Measurements from ENCODE around the gene SARM1. TPM values are rescaled to one million over a fixed set of nuclear protein-coding genes. Genes with fewer than 3 reads are reported as not detected.

SARM1 gene
- total RNA-seq, 6 experiments from 2014 or later = 2.8 to 5.1 (median 3.9) TPM

GRCh38 chr17:28416703-28417311 lies 45.3 kb downstream of the SARM1 start:
- Histone ChIP-seq H3K36me3 (no peaks in the 10 kb centered on the region), H3K9me3 (no peaks in the 10 kb centered on the region), H3K4me1 (peaks cover 0 to 10% (median 0%) of the 10 kb centered on the region in 4 donors), H3K27me3 (no peaks in the 10 kb centered on the region), H3K27ac (no peak overlapping the region), H3K4me3 (no peak overlapping the region)
- intact Hi-C loops (cut with DNase I) = no loop called here
- 10% methylated on average over 8 of the region's 13 CpGs for WGBS (ENCODE audit: insufficient coverage, low coverage, low lambda C conversion rate, missing lambda C conversion rate)
- peak; percentile 62 to 77 (median 66) for DNase-seq
- ATAC-seq = peak; percentile 99 to 100 (median 99)
- TF ChIP-seq POLR2A (IDR thresholded peaks at IDR 0.05) = no peak
- TF ChIP-seq CTCF (IDR thresholded peaks at IDR 0.05) = peak; percentile 62 to 97 (median 82)

- no peak for TF ChIP-seq CTCF (IDR thresholded peaks at IDR 0.05)
- TF ChIP-seq POLR2A (IDR thresholded peaks at IDR 0.05) = no peak
- intact Hi-C loops (cut with DNase I) = no loop called here
- no peaks in the 10 kb centered on the region for H3K36me3 ChIP-seq
- no peaks in the 10 kb centered on the region for H3K27me3 ChIP-seq
- 76% methylated on average over 7 of the region's 7 CpGs for WGBS (ENCODE audit: insufficient coverage, low coverage, low lambda C conversion rate, missing lambda C conversion rate)
- no peaks in the 10 kb centered on the region for H3K9me3 ChIP-seq
- ATAC-seq = no peak
- no peak overlapping the region for H3K4me3 ChIP-seq
- H3K4me1 ChIP-seq = peaks cover 0 to 6% (median 0%) of the 10 kb centered on the region in 4 donors
- no peak overlapping the region for H3K27ac ChIP-seq
- no peak for DNase-seq
Measured at GRCh38 chr17:28421787-28422305, 50.4 kb downstream of the SARM1 start.

DNA sequence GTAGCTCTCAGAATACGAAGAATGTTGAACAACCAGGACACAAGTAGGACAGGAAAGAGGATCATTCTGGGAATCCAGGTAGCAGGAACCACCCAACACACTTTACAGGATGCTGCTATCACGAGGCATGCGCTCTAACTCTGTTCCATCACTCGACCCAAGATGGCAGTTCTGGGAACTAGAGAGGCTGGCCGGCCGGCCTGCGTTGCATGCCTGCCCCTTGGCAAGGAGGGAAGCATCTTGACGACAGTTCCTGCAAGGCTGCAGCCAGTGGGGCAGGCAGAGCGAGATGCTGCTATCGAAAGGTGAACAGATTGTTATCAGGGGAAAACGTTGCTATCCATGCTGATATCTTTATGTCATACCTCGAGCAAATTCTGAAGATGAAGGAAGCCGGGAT lies 53.7 kb downstream of the SARM1 start:
- Histone ChIP-seq H3K9me3 (no peaks in the 10 kb centered on the region), H3K36me3 (no peaks in the 10 kb centered on the region), H3K4me3 (no peak overlapping the region), H3K4me1 (peaks cover 0 to 15% (median 0%) of the 10 kb centered on the region in 4 donors), H3K27ac (no peak overlapping the region), H3K27me3 (no peaks in the 10 kb centered on the region)
- DNase-seq = no peak
- intact Hi-C loops (cut with DNase I) = no loop called here
- 84% methylated on average over 8 of the region's 13 CpGs for WGBS (ENCODE audit: insufficient coverage, low coverage, low lambda C conversion rate, missing lambda C conversion rate)
- ATAC-seq = no peak
- TF ChIP-seq POLR2A (IDR thresholded peaks at IDR 0.05) (no peak), CTCF (IDR thresholded peaks at IDR 0.05) (no peak)

DNA sequence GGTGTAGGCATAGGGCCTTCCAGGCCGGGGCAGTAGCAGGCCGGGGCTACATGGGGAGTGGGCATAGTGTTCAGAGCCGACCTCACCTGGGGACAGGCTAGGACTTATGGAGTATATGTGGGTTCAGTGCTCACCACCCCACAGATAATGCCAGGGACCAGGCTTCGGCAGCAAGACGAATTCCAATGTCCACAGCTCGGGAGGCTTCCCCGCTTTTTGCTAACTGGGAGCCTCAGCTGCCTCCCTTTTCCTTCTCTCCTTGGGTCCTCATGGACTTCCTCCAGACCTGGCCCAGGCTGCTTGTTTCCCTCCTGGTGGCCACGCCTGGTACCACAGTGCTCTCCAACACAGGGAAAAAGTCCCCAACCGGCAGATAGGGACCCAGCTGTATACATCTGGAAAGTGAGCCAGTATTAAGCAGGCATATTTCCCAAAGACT lies 54.6 kb downstream of the SARM1 start:
- Histone ChIP-seq H3K4me1 (peaks cover 0 to 22% (median 0%) of the 10 kb centered on the region in 4 donors), H3K27ac (no peak overlapping the region), H3K4me3 (no peak overlapping the region), H3K27me3 (no peaks in the 10 kb centered on the region), H3K36me3 (no peaks in the 10 kb centered on the region), H3K9me3 (no peaks in the 10 kb centered on the region)
- TF ChIP-seq CTCF (IDR thresholded peaks at IDR 0.05) (peak in 2 of 4 donors; percentile 4 to 16), POLR2A (IDR thresholded peaks at IDR 0.05) (no peak)
- WGBS (ENCODE audit: insufficient coverage, low coverage, low lambda C conversion rate, missing lambda C conversion rate) = no CpG with 5 or more reads among the region's 9 CpGs
- intact Hi-C loops (cut with DNase I) = no loop called here
- ATAC-seq = peak in 3 of 4 donors; percentile 10 to 42 (median 17)
- no peak for DNase-seq
